Vagina (tissue), 2 donors: ENCODE results near the gene SAMD1. TPM values are rescaled to one million over a fixed set of nuclear protein-coding genes. Genes with fewer than 3 reads are reported as not detected.

Experiments used
- DNase-seq, 2 donors: peaks; one replicate each; pipeline ENCODE4 v3.0.0-alpha.2; 2017; ENCODE audit errors: extremely low spot score in 2 of 2
- H3K27ac ChIP-seq: fragments of 200-600 bp; sonication (generic); one replicate; pipeline ENCODE4 v1.5.1; 2019
- H3K27me3 ChIP-seq: fragments of 200-600 bp; sonication (generic); one replicate; pipeline ENCODE4 v1.5.1; 2019
- H3K36me3 ChIP-seq, 2 donors: fragments of 200-600 bp; sonication (generic); one replicate each; pipeline ENCODE4 v1.5.1; 2017 to 2019
- H3K4me1 ChIP-seq: fragments of 200-600 bp; sonication (generic); one replicate; pipeline ENCODE4 v1.5.1; 2019
- H3K4me3 ChIP-seq, 2 donors: fragments of 200-600 bp; sonication (generic); 1 replicate in 1 of 2; 2 replicates in 1 of 2; pipeline ENCODE4 v1.5.1; 2016 to 2019
- H3K9me3 ChIP-seq: fragments of 200-600 bp; sonication (generic); one replicate; pipeline ENCODE4 v1.5.1; 2019
- CTCF ChIP-seq, 3 experiments: fragments of 450-650 bp in 2 of 3; fragments of 200-600 bp in 1 of 3; sonication (generic) in 1 of 3; IDR thresholded peaks; one replicate each; pipeline ENCODE4 v1.5.1; 2017 to 2019; ENCODE audit warnings: antibody characterized with exemption in 3 of 3, mild to moderate bottlenecking in 2 of 3, moderate library complexity in 2 of 3
- POLR2A ChIP-seq, 2 donors: fragments of 450-650 bp; IDR thresholded peaks; one replicate each; pipeline ENCODE4 v1.6.1; 2017; ENCODE audit warnings: antibody characterized with exemption in 2 of 2, mild to moderate bottlenecking in 2 of 2, moderate library complexity in 2 of 2
- POLR2AphosphoS5 ChIP-seq, 2 donors: sonication (generic); formaldehyde crosslinking; IDR thresholded peaks; one replicate each; pipeline ENCODE4 v1.9.0; 2017; ENCODE audit warnings: antibody characterized with exemption in 2 of 2, mild to moderate bottlenecking in 2 of 2, low read depth in 1 of 2; ENCODE audit not compliant: insufficient read depth in 1 of 2
- intact Hi-C: fragments of 100-400 bp; cut with DNase I; formaldehyde crosslinking; loops from one replicate; pipeline ENCODE4 v1.15.1; 2023
- total RNA-seq: library from RNA; depleted of rRNA; stranded (reverse); fragments of >200 nt; gene quantifications from one replicate; pipeline ENCODE4 v1.2.3, GENCODE V29; 2016

Gene SAMD1
- total RNA-seq, 1 donor from 2014 or later: 6.9 TPM

GRCh38 chr19:14056741-14057356 is 33.7 kb downstream of the SAMD1 start:
- no peaks in the 10 kb centered on the region for H3K9me3 ChIP-seq
- DNase-seq: no peak
- peaks cover 12% of the 10 kb centered on the region for H3K4me1 ChIP-seq
- H3K36me3 ChIP-seq: no peaks in the 10 kb centered on the region
- intact Hi-C loops: no loop called here
- peak overlapping the region; percentile 55 for H3K27ac ChIP-seq
- H3K4me3 ChIP-seq: peak overlapping the region; percentile 50 to 59
- no peaks in the 10 kb centered on the region for H3K27me3 ChIP-seq
- no peak for TF ChIP-seq CTCF (IDR thresholded peaks at IDR 0.05)
- TF ChIP-seq POLR2AphosphoS5 (IDR thresholded peaks at IDR 0.05; ENCODE audit: insufficient read depth in 1 of 2, low read depth in 1 of 2): no peak
- no peak for TF ChIP-seq POLR2A (IDR thresholded peaks at IDR 0.05)

- H3K27ac ChIP-seq: no peak overlapping the region
- no peak overlapping the region for H3K4me3 ChIP-seq
- TF ChIP-seq POLR2A (IDR thresholded peaks at IDR 0.05): no peak
- no peak for TF ChIP-seq CTCF (IDR thresholded peaks at IDR 0.05)
- no peak for TF ChIP-seq POLR2AphosphoS5 (IDR thresholded peaks at IDR 0.05; ENCODE audit: insufficient read depth in 1 of 2, low read depth in 1 of 2)
- H3K4me1 ChIP-seq: peaks cover 12% of the 10 kb centered on the region
- no peak for DNase-seq
- H3K36me3 ChIP-seq: no peaks in the 10 kb centered on the region
- intact Hi-C loops: no loop called here
- H3K9me3 ChIP-seq: no peaks in the 10 kb centered on the region
- no peaks in the 10 kb centered on the region for H3K27me3 ChIP-seq
Observed at GRCh38 chr19:14056069-14056666, 34.4 kb downstream of the SAMD1 start.

GRCh38 chr19:14055396-14055795 is 35.2 kb downstream of the SAMD1 start:
- intact Hi-C loops: no loop called here
- TF ChIP-seq POLR2A (IDR thresholded peaks at IDR 0.05) (no peak), POLR2AphosphoS5 (IDR thresholded peaks at IDR 0.05; ENCODE audit: insufficient read depth in 1 of 2, low read depth in 1 of 2) (no peak), CTCF (IDR thresholded peaks at IDR 0.05) (no peak)
- no peak for DNase-seq
- Histone ChIP-seq H3K27ac (no peak overlapping the region), H3K9me3 (no peaks in the 10 kb centered on the region), H3K27me3 (no peaks in the 10 kb centered on the region), H3K4me1 (peaks cover 12% of the 10 kb centered on the region), H3K36me3 (no peaks in the 10 kb centered on the region), H3K4me3 (no peak overlapping the region)

GRCh38 chr19:14054721-14055120 is 35.8 kb downstream of the SAMD1 start:
- TF ChIP-seq POLR2AphosphoS5 (IDR thresholded peaks at IDR 0.05; ENCODE audit: insufficient read depth in 1 of 2, low read depth in 1 of 2) (no peak), CTCF (IDR thresholded peaks at IDR 0.05) (no peak), POLR2A (IDR thresholded peaks at IDR 0.05) (no peak)
- no peak for DNase-seq
- Histone ChIP-seq H3K4me1 (peaks cover 12% of the 10 kb centered on the region), H3K27ac (no peak overlapping the region), H3K36me3 (no peaks in the 10 kb centered on the region), H3K4me3 (no peak overlapping the region), H3K27me3 (no peaks in the 10 kb centered on the region), H3K9me3 (no peaks in the 10 kb centered on the region)
- intact Hi-C loops: loop anchor here (5.0 kb wide), 1 partner anchor 167 kb away; no protein-coding TSS in a partner anchor

- Histone ChIP-seq H3K4me3 (no peak overlapping the region), H3K27ac (no peak overlapping the region), H3K36me3 (no peaks in the 10 kb centered on the region), H3K9me3 (no peaks in the 10 kb centered on the region), H3K27me3 (no peaks in the 10 kb centered on the region), H3K4me1 (peaks cover 12% of the 10 kb centered on the region)
- intact Hi-C loops: loop anchor here (5.0 kb wide), 1 partner anchor 167 kb away; no protein-coding TSS in a partner anchor
- DNase-seq: no peak
- TF ChIP-seq POLR2AphosphoS5 (IDR thresholded peaks at IDR 0.05; ENCODE audit: insufficient read depth in 1 of 2, low read depth in 1 of 2) (no peak), CTCF (IDR thresholded peaks at IDR 0.05) (no peak), POLR2A (IDR thresholded peaks at IDR 0.05) (no peak)
Observed at GRCh38 chr19:14054099-14054498, 36.5 kb downstream of the SAMD1 start.
